ENCODE data around the gene SYMPK.
A peak's percentile ranks its signal among the peaks of the same experiment; 100 is the strongest.

The SYMPK gene

DNA sequence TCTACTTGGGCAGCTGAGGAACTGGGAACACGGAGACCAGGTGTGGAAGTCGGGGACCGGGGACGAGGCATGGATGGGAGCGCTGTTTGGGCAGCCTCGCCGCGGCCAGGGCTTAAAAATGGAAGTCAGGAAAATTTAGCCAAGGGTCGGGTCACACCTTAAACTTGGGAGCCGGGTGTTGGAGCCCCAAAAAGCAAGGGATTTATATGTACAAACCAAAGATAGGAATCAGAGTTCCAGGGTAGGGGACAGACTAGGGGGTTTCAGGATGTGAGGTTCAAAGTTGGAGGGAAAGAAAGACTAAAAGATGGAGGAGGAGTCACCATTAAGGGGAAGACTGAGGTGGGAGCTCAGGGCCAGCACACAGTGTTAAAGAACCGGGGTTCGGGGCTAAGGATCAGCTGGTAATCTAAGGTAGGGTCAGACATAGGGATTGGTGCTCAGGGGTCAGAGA lies 1.7 kb upstream of the SYMPK start:
- TF ChIP-seq, protein P1, sequence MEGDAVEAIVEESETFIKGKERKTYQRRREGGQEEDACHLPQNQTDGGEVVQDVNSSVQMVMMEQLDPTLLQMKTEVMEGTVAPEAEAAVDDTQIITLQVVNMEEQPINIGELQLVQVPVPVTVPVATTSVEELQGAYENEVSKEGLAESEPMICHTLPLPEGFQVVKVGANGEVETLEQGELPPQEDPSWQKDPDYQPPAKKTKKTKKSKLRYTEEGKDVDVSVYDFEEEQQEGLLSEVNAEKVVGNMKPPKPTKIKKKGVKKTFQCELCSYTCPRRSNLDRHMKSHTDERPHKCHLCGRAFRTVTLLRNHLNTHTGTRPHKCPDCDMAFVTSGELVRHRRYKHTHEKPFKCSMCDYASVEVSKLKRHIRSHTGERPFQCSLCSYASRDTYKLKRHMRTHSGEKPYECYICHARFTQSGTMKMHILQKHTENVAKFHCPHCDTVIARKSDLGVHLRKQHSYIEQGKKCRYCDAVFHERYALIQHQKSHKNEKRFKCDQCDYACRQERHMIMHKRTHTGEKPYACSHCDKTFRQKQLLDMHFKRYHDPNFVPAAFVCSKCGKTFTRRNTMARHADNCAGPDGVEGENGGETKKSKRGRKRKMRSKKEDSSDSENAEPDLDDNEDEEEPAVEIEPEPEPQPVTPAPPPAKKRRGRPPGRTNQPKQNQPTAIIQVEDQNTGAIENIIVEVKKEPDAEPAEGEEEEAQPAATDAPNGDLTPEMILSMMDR (IDR thresholded peaks at IDR 0.05; ENCODE audit: insufficient read depth, low read depth, low read length, missing control alignments) = no peak
- no peak overlapping the region for H3K4me3 ChIP-seq (ENCODE audit: low read depth, low read length)
- DNase-seq (ENCODE audit: low read depth) = no peak

DNA sequence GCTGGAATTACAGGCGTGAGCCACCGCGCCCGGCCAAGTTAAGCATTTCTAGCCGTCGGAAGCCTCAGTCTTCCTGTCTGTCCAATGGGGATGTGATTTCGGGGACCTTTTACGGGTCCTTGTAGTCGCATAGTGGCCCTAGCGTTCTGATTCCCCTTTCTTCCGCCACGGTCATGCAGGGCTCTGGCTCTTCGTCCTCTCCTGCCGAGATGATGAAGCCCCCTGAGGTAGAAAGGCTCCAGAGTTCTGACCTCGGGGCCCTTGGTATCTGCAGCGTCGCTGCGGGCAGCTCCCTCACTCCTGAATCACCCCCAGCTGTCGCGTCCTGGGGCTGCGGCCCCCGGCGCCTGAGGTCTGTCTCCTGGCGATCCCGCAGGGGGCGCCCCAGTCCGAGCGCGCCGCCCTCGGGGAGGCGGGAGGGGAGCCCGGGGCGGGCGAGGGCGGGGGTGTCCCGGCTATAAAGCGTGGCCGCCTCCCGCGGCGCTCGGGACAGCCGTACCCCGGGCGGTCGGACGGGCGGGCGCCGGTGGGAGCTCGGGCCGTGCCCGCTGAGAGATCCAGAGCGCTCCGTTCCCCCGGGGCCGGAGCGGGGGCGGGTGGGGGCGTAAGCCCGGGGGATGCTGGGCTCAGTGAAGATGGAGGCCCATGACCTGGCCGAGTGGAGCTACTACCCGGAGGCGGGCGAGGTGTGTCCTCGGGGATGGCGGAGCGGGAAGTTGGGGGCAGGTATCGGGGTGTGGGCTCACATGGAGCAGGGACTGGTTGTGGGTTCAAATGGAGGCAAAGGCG lies 1.1 kb upstream of the SYMPK start, which contains the start of gene FOXA3:
Gene FOXA3, plus strand, starts transcription at position 487 of the 789 bp plus-strand sequence. Its CDS starts 131 bp downstream, at position 618.
- TF ChIP-seq, protein P1 (IDR thresholded peaks at IDR 0.05; ENCODE audit: insufficient read depth, low read depth, low read length, missing control alignments) = peak; percentile 64
- H3K4me3 ChIP-seq (ENCODE audit: low read depth, low read length) = peak within 1 kb of the TSS; percentile 64
- DNase-seq (ENCODE audit: low read depth) = peak; percentile 69

DNA sequence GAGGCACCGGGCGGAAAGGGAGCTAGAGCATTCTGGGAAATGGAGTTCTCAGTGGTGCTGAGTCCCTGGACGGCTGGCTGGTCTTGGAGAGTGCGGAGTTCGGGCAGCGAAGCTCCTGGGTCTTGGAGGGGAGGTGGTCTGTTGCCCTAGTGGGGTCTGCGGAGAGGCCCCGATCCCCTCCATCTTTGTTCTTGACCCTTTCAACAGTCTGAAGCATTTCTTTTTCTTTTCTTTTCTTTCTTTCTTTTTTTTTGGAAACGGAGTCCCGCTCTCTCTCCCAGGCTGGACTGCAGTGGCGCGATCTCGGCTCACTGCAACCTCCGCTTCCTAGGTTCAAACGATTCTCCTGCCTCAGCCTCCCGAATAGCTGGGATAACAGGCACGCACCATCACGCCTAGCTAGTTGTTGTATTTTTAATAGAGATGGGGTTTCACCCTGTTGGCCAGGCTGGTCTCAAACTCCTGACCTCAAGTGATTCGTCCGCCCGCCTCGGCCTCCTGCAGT lies 440 bp upstream of the SYMPK start:
- H3K4me3 ChIP-seq (ENCODE audit: low read depth, low read length) = peak overlapping the region; percentile 64
- no peak for DNase-seq (ENCODE audit: low read depth)
- TF ChIP-seq, protein P1 (IDR thresholded peaks at IDR 0.05; ENCODE audit: insufficient read depth, low read depth, low read length, missing control alignments) = no peak

DNA sequence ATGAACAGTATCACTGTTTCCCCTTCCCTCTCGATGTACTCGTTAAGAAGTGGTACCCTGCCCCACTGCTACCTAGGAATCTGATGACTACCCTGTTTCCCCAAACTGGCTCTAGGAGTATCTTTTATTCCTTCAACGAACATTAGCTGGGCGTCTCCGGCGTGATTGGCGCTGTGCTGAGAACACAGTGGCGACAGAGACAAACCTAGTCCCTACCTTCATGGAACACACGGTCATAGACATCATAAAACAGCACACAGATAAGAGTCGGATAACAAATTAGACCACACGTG lies 730 bp downstream of the SYMPK start:
- TF ChIP-seq, protein P1 (IDR thresholded peaks at IDR 0.05; ENCODE audit: insufficient read depth, low read depth, low read length, missing control alignments) = no peak
- DNase-seq (ENCODE audit: low read depth) = no peak
- H3K4me3 ChIP-seq (ENCODE audit: low read depth, low read length) = peak overlapping the region; percentile 60

DNA sequence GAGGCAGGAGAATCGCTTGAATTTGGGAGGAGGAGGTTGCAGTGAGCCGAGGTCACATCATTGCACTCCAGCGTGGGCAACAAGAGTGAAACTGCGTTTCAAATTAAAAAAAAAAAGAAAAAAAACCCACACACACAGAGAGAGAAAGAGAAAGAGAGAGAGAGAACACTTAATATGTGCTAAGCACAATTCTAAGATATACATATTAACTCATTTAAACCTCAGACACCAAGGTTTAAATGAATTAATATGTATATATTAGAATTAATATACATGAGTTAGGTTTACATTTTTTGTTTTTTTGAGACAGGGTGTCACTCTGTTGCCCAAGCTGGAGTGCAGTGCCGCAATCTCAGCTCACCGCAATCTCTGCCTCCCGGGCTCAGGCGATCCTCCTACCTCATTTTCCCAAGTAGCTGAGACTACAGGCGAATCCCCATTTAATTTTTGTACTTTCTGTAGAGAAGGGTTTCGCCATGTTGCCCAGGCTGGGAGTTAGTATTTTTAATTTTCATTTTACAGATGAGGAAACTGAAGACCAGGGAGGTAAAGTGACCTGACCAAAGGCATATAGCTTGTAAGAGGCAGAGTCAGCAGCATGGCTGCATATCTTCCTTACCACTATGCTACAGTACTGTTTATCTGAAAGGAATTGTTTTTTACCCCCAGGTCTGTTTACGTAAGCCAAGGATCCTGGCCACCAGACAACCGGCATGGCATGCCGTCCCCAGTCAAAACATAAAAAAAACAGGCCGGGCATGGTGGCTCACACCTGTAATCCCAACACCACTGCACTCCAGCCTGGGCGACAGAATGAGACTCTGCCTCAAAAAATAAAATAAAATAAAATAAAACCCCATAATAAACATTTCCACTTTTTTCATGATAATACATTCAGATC lies 2.3 kb downstream of the SYMPK start:
- peak overlapping the region; percentile 60; the same call in 1 of the 2 replicates for H3K4me3 ChIP-seq (ENCODE audit: low read depth, low read length)
- TF ChIP-seq, protein P1 (IDR thresholded peaks at IDR 0.05; ENCODE audit: insufficient read depth, low read depth, low read length, missing control alignments) = no peak
- DNase-seq (ENCODE audit: low read depth) = no peak

DNA sequence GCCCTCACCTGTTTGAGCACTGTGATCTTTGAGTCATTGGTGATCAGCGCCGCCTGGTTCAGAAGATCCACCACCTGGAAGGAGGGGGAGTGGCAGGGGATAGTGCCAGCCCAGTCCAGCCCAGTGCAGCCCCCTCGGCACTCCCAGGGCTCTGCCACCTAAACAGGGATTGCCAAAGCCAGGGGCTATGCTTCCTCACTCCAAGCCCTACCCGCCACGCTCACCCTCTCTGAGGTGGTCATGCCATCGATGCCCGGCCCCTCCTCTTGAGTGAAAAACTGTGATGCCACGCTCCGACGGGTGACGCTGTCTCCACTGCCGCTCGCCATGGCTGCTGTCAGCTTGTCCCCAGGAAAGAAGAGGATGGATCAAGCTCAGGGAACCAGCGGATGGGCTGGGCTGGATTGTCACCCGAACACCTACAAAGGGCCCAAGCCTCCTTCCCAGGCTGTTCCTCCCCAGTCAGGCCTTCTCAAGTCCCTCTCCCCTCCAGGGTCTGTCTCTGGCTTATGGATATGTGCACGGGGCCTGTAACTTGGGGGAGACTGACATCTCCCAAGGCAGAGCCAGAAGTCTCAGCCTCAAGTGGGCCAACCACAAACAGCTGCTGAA lies 8.7 kb downstream of the SYMPK start:
- no peak for DNase-seq (ENCODE audit: low read depth)
- H3K4me3 ChIP-seq (ENCODE audit: low read depth, low read length) = no peak overlapping the region
- TF ChIP-seq, protein P1 (IDR thresholded peaks at IDR 0.05; ENCODE audit: insufficient read depth, low read depth, low read length, missing control alignments) = no peak

Data from GM12865 (cell line).